GM23248 (cell line): ENCODE measurements around the gene CDC14B. TPM values are rescaled to one million over a fixed set of nuclear protein-coding genes. Genes with fewer than 3 reads are reported as not detected.

Source experiments
- DNase-seq: peaks from one replicate; pipeline ENCODE4 v3.0.0-alpha.2; 2015
- H2AFZ ChIP-seq: fragments of 200-600 bp; sonication (generic); 2 replicates; pipeline ENCODE4 v1.6.1; 2016; ENCODE audit warnings: antibody characterized with exemption
- H3F3A ChIP-seq: fragments of 200-600 bp; sonication (generic); 2 replicates; pipeline ENCODE4 v1.6.1; 2016; ENCODE audit warnings: mild to moderate bottlenecking, antibody characterized with exemption, mixed run types; ENCODE audit not compliant: insufficient read depth
- H3K27ac ChIP-seq: fragments of 200-600 bp; sonication (generic); 2 replicates; pipeline ENCODE4 v1.5.1; 2016; ENCODE audit warnings: mild to moderate bottlenecking
- H3K27me3 ChIP-seq: fragments of 200-600 bp; sonication (generic); replicated peaks from 2 replicates; pipeline ENCODE4 v1.6.1; 2016; ENCODE audit warnings: mild to moderate bottlenecking; ENCODE audit not compliant: insufficient read depth
- H3K36me3 ChIP-seq: fragments of 200-600 bp; sonication (generic); 2 replicates; pipeline ENCODE4 v1.6.1; 2016; ENCODE audit warnings: low read depth, mild to moderate bottlenecking
- H3K4me1 ChIP-seq: fragments of 200-600 bp; sonication (generic); 2 replicates; pipeline ENCODE4 v1.6.1; 2016; ENCODE audit warnings: mild to moderate bottlenecking; ENCODE audit not compliant: insufficient read depth
- H3K4me2 ChIP-seq: fragments of 200-600 bp; sonication (generic); one replicate; pipeline ENCODE4 v1.6.1; 2016; ENCODE audit warnings: mild to moderate bottlenecking; ENCODE audit not compliant: unreplicated experiment
- H3K4me3 ChIP-seq: fragments of 200-600 bp; sonication (generic); 2 replicates; pipeline ENCODE4 v1.5.1; 2016; ENCODE audit warnings: mild to moderate bottlenecking
- H3K79me2 ChIP-seq: fragments of 200-600 bp; sonication (generic); 2 replicates; pipeline ENCODE4 v1.6.1; 2016; ENCODE audit warnings: mild to moderate bottlenecking; ENCODE audit not compliant: insufficient read depth
- H3K9ac ChIP-seq: fragments of 200-600 bp; sonication (generic); 2 replicates; pipeline ENCODE4 v1.6.1; 2016; ENCODE audit warnings: mild to moderate bottlenecking
- H3K9me2 ChIP-seq: fragments of 200-600 bp; sonication (generic); 2 replicates; pipeline ENCODE4 v1.6.1; 2016; ENCODE audit warnings: mixed run types, mild to moderate bottlenecking, moderate library complexity; ENCODE audit not compliant: insufficient read depth
- H3K9me3 ChIP-seq: fragments of 200-600 bp; sonication (generic); one replicate; pipeline ENCODE4 v1.6.1; 2017; ENCODE audit warnings: low read depth
- H4K20me1 ChIP-seq: fragments of 200-600 bp; sonication (generic); 2 replicates; pipeline ENCODE4 v1.6.0; 2016; ENCODE audit not compliant: insufficient read depth
- EZH2 ChIP-seq: fragments of 200-600 bp; sonication (generic); IDR thresholded peaks from 2 replicates; pipeline ENCODE4 v1.6.1; 2018; ENCODE audit warnings: antibody characterized with exemption, mild to moderate bottlenecking; ENCODE audit not compliant: insufficient read depth, poor library complexity, severe bottlenecking
- EZH2phosphoT487 ChIP-seq: fragments of 200-600 bp; sonication (generic); IDR thresholded peaks from 2 replicates; pipeline ENCODE4 v1.6.1; 2018; ENCODE audit warnings: antibody characterized with exemption, moderate library complexity, mild to moderate bottlenecking, low read depth; ENCODE audit not compliant: insufficient read depth
- WGBS, 2 experiments: methylation state at CpG; one replicate each; pipeline ENCODE4 v1.1.6; 2015 to 2017; ENCODE audit warnings: low lambda C conversion rate in 2 of 2, low coverage in 1 of 2; ENCODE audit errors: missing lambda C conversion rate in 2 of 2; 5-methylcytosine and 5-hydroxymethylcytosine counted together
- in situ Hi-C: fragments of 300-500 bp; cut with MboI; formaldehyde crosslinking; loops from 2 replicates; pipeline ENCODE4 v1.15.0; 2020
- polyA plus RNA-seq: library from polyadenylated mRNA; unstranded; fragments of >200 nt; fragmentation: Nextera tagmentation; extraction: Ambion mirVana; gene quantifications from 2 replicates; pipeline ENCODE4 v1.2.1, GENCODE V29; 2016
- total RNA-seq: library from RNA; depleted of rRNA; stranded (reverse); fragments of >200 nt; shearing (Covaris generic); gene quantifications from 2 replicates; pipeline ENCODE4 v1.2.3, GENCODE V29; 2014

CDC14B gene
- total and polyA plus RNA-seq, 2 experiments from 2014 or later: 8.1 to 17.2 TPM

DNA sequence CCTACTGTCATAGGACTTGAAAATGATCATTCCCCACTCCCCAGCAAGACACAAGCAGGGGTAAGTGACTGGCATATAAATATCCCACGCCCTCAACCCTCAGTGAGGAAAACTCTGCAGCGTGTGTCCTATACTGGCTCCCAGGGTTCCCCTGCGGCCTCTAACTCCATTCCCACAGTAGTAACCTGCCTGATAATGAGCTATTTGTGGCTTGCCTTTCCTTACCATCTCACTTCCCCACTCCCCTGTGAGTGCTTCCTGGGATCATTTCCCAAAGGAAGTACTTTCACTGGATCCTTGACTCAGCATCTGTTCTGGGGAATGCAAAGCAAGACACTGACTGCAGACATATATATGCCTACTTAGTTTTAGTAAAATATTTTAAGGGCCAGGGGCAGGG is 14.3 kb downstream of the CDC14B start:
- in situ Hi-C loops: no loop called here
- 97 to 100% methylated on average over 3 of the region's 3 CpGs for WGBS, 2 experiments
- DNase-seq: no peak

DNA sequence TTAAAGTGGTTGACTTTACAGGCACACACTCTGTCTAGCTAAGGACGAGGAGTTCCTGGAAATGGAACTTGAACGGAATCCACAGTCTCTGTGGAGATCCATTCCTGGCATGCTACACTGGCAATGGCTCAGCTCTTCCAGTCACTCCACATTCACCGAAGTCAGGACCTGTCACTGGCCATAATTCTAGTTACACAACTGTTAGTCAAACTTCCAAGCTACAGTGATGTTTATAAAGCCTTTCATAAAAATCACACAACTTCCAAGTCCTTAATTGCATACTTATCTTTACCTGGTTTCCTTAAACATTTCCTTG is 15.7 kb downstream of the CDC14B start:
- H2AFZ ChIP-seq: peak overlapping the region; percentile 31
- DNase-seq: peak; percentile 72
- in situ Hi-C loops: no loop called here
- peaks cover 24% of the 10 kb centered on the region for H3K4me1 ChIP-seq
- H3K9me2 ChIP-seq: no peaks in the 10 kb centered on the region
- WGBS, 2 experiments: 10% methylated on average over 3 of the region's 3 CpGs
- no peaks in the 10 kb centered on the region for H3K9me3 ChIP-seq
- H3K4me2 ChIP-seq: peak overlapping the region; percentile 49
- TF ChIP-seq EZH2phosphoT487 (no peak), EZH2 (no peak)
- H3F3A ChIP-seq: peaks cover 21% of the 10 kb centered on the region; the same call in 1 of the 2 replicates
- H3K9ac ChIP-seq: peak overlapping the region; percentile 2; the same call in 1 of the 2 replicates
- H3K79me2 ChIP-seq: peaks cover 66% of the 10 kb centered on the region
- peak overlapping the region; percentile 57 for H3K27ac ChIP-seq
- H3K27me3 ChIP-seq: no peaks in the 10 kb centered on the region
- H4K20me1 ChIP-seq: no peaks in the 10 kb centered on the region
- peak overlapping the region; percentile 26; the same call in 1 of the 2 replicates for H3K4me3 ChIP-seq
- no peaks in the 10 kb centered on the region for H3K36me3 ChIP-seq

More for the DNA sequence above, 14.3 kb downstream of the CDC14B start:
- Histone ChIP-seq H3K79me2 (peaks cover 70% of the 10 kb centered on the region), H2AFZ (no peak overlapping the region), H3K36me3 (no peaks in the 10 kb centered on the region), H3K27ac (no peak overlapping the region), H3K9me2 (no peaks in the 10 kb centered on the region), H3K4me2 (no peak overlapping the region), H3K27me3 (no peaks in the 10 kb centered on the region), H3K9ac (no peak overlapping the region), H4K20me1 (no peaks in the 10 kb centered on the region), H3F3A (peaks cover 22% of the 10 kb centered on the region; the same call in 1 of the 2 replicates), H3K4me1 (peaks cover 19% of the 10 kb centered on the region), H3K4me3 (no peak overlapping the region), H3K9me3 (no peaks in the 10 kb centered on the region)
- TF ChIP-seq EZH2phosphoT487 (no peak), EZH2 (no peak)

- Histone ChIP-seq H3K4me1 (peaks cover 24% of the 10 kb centered on the region), H2AFZ (peak overlapping the region; percentile 31), H3K79me2 (peaks cover 66% of the 10 kb centered on the region), H3K4me3 (peak overlapping the region; percentile 26; the same call in 1 of the 2 replicates), H3K27me3 (no peaks in the 10 kb centered on the region), H4K20me1 (no peaks in the 10 kb centered on the region), H3K9me2 (no peaks in the 10 kb centered on the region), H3K4me2 (peak overlapping the region; percentile 49), H3K27ac (peak overlapping the region; percentile 57), H3K9me3 (no peaks in the 10 kb centered on the region), H3K36me3 (no peaks in the 10 kb centered on the region), H3K9ac (peak overlapping the region; percentile 2; the same call in 1 of the 2 replicates), H3F3A (peaks cover 21% of the 10 kb centered on the region; the same call in 1 of the 2 replicates)
- in situ Hi-C loops: no loop called here
- TF ChIP-seq EZH2phosphoT487: no peak
- 35 to 37% methylated on average over 8 of the region's 8 CpGs for WGBS, 2 experiments
- DNase-seq: peak; percentile 52
Measured at GRCh38 chr9:96603305-96604003, 16.2 kb downstream of the CDC14B start.

- peak; percentile 56 for DNase-seq
- peaks cover 70% of the 10 kb centered on the region for H3K79me2 ChIP-seq
- H3K4me1 ChIP-seq: peaks cover 18% of the 10 kb centered on the region
- WGBS, 2 experiments: 74 to 79% methylated on average over 4 to 5 of the region's 5 CpGs
- no peak overlapping the region for H3K4me2 ChIP-seq
- no peak for TF ChIP-seq EZH2
- TF ChIP-seq EZH2phosphoT487: no peak
- H2AFZ ChIP-seq: no peak overlapping the region
- no peaks in the 10 kb centered on the region for H3K9me3 ChIP-seq
- H3K27me3 ChIP-seq: no peaks in the 10 kb centered on the region
- H3K36me3 ChIP-seq: no peaks in the 10 kb centered on the region
- no peak overlapping the region for H3K9ac ChIP-seq
- no peak overlapping the region for H3K4me3 ChIP-seq
- H3F3A ChIP-seq: peaks cover 21% of the 10 kb centered on the region; the same call in 1 of the 2 replicates
- no peak overlapping the region for H3K27ac ChIP-seq
- H3K9me2 ChIP-seq: no peaks in the 10 kb centered on the region
- in situ Hi-C loops: no loop called here
- H4K20me1 ChIP-seq: no peaks in the 10 kb centered on the region
Measured at GRCh38 chr9:96599298-96599697, 20.3 kb downstream of the CDC14B start.
